AG09319 (cell line): ENCODE data around the gene TRAPPC3.
"Not testable (repeated sequence)": the region's sequence is repeated elsewhere in the genome, so short reads cannot be mapped to it uniquely, and the experiment has no call there.

Experiments
- DNase-seq: peaks from one replicate; pipeline ENCODE4 v3.0.0-alpha.2; 2010; ENCODE audit warnings: low read depth; ENCODE audit errors: extremely low read depth
- TF ChIP-seq, protein P1 (sequence below): IDR thresholded peaks from 2 replicates; pipeline ENCODE4 v1.5.1; 2011; ENCODE audit warnings: low read depth, mild to moderate bottlenecking, inconsistent platforms, low read length, moderate library complexity

The TRAPPC3 gene

DNA sequence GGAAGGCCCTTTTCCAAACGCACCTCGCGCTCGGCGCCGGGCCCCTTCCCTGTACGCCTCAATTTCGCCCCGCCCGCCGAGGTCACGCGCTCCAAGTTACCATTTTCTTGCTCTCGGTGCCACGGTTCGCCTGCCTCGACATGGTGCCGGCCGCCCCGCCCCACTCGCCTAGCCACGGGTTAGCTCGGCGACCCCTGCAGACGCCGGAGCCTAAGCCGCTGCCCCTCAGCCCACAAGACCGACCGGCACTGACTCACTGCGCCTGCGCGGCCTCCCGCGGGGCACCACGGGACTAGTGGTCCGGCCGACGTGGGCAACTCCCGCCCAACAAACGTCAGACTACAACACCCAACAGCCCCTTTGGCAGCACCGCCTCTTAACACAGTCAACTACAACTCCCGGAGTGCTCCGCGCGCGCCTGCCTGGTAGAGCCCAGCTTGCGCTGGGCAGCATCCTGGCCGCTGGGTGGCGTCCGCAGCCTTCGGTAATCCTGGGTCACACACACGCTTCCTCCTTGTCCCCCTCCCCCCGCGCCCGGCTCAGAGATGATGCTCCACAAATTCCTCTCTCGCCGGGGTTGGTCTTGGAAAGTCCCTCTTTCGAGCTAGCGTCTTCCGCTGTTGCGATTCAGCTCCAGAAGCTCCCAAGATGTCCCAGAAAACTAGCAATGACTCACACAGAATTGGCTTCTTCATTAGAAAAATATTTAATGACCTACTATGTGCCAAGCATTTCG is at the start of gene TRAPPC3:
Gene TRAPPC3, minus strand, starts transcription at position 250 of the 736 bp plus-strand sequence. Its CDS starts 108 bp downstream, at position 142.
- peak; percentile 99 for DNase-seq
- TF ChIP-seq, protein P1, sequence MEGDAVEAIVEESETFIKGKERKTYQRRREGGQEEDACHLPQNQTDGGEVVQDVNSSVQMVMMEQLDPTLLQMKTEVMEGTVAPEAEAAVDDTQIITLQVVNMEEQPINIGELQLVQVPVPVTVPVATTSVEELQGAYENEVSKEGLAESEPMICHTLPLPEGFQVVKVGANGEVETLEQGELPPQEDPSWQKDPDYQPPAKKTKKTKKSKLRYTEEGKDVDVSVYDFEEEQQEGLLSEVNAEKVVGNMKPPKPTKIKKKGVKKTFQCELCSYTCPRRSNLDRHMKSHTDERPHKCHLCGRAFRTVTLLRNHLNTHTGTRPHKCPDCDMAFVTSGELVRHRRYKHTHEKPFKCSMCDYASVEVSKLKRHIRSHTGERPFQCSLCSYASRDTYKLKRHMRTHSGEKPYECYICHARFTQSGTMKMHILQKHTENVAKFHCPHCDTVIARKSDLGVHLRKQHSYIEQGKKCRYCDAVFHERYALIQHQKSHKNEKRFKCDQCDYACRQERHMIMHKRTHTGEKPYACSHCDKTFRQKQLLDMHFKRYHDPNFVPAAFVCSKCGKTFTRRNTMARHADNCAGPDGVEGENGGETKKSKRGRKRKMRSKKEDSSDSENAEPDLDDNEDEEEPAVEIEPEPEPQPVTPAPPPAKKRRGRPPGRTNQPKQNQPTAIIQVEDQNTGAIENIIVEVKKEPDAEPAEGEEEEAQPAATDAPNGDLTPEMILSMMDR, result peak; percentile 98

DNA sequence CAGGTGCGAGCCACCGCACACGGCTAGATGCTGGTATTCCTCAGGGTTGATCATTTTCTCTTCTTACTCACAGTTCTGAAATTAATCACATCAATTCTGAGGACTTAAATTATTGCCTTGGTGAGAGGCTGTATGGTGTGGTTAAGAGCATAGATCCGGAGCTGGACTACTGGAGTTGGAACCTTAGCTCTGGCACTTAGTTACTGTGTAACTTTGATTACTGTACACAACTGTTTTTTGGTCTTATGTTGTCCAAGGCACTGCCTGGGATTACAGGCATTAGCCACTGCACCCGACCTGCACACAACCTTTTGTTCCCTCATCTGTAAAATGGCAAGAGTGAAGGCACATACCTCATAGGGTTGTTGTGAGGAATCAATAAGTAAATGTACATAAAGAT is 49.4 kb upstream of the TRAPPC3 start:
- TF ChIP-seq, protein P1, result no peak
- no peak for DNase-seq

DNA sequence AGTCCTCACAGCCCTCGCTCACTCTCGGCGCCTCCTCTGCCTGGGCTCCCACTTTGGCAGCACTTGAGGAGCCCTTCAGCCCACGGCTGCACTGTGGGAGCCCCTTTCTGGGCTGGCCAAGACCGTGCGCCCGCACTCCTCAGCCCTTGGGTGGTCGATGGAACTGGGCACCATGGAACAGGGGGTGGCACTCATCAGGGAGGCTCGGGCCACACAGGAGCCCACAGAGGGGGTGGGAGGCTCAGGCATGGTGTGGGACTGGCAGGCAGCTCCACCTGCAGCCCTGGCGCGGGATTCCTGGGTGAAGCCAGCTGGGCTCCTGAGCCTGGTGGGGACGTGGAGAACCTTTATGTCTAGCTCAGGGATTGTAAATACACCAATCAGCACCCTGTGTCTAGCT is 47.5 kb upstream of the TRAPPC3 start:
- DNase-seq, result not testable (repeated sequence)

DNA sequence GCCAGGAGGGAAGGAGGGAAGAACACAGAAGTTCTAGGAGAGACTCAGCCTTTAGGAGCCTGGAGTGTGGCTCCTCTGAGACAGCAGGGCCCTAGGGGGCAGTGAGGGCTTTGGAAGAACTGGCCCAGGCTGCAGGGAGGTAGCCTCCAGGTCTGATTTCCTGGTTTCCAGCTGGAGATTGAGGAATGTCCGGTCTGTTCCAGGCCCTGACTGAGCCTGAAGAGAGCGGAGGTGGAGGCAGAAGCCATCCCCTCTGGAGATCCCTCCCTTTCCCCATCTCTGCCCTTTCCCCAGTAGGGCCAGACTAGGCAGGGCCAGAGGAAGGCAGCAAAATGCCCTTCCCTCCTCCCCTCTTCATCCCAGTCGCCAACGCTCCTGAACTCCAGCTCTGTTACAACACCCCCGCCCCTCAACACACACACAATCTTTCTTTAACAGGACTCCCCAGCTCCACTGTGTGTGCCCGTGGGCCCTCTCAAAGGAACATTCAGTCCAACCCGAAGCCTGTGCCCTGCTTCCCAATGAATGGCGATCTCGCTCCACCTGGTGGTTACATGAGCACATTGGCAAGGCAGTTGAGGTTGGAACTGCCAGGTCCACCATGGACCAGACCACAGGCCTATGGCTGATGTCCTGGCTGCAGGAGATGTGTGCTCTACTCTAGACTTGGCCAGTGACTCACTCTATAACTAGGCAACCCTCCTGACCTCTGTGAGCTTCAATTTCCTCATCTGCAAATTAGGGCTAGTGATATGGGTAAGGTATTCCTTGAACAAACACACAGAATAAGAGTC is 38.7 kb upstream of the TRAPPC3 start:
- TF ChIP-seq, protein P1, result peak; percentile 88
- peak; percentile 77 for DNase-seq

DNA sequence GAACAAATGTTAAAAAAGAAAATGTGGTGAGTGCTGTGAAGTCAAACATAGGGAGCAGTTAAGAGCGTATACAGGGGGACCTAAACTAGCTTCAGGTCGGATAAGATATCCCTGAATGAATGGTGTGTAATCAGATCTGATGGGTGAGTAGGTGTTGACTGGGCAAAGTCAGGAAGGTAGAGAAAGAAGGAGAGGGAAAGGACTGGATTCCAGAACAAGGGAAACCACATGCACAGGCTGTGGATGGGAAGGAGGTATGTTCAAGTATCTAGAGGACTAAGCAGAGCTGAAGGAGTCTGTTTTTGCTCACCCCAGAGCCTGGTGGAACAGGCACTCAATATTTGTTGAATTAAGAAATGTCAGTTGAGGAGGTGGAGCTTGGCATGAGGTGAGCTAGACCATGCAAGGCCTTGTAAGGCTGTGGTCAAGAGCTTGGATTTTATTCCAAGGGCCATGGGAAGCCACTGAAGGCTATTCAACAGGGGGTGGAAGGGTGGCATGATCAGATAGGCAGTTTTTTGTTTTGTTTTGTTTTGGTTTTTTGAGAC is 34.1 kb upstream of the TRAPPC3 start:
- DNase-seq, result peak; percentile 47
- TF ChIP-seq, protein P1, result no peak

DNA sequence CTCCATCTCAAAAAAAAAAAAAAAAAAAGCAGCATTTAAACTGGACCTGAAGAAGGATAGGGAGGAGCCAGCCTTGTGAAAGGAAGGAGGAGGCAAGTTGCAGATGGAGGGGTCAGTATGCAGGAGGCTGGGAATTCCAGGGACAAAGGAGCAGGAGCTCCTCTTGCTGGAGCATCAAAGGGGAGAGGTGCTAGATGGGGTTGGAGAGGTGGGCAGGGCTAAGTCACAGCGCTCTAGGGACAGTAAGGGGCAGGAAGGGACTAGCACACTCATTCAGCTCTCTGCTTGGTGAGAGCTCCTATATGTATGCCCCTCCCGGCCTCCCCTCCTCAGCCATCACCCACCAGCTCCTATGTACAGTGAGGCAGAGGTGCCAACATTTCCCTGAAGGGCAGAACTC is 33.4 kb upstream of the TRAPPC3 start:
- no peak for DNase-seq
- TF ChIP-seq, protein P1, result no peak

DNA sequence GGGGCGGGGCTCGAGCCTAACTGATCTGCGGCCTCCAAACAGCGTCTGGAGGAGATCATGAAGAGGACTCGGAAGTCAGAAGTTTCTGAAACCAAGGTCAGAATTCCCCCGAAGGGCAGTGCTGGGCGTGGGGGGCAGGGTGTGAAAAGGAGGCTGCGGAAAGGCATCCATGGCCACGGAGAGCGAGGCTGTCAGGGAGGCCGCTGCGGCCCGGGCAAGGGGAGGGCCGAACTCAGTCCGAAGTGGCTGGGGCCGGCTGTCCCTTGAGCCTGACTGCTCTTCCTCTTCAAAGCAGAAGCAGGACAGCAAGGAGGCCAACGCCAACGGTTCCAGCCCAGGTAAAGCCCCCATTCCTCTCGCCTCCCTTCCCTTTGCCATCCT is 29.9 kb upstream of the TRAPPC3 start:
- DNase-seq, result no peak

More for the DNA sequence above, 29.9 kb upstream of the TRAPPC3 start:
- TF ChIP-seq, protein P1, result no peak
